Measurements from ENCODE around the gene C16orf78. TPM values are rescaled to one million over a fixed set of nuclear protein-coding genes. Genes with fewer than 3 reads are reported as not detected.

The C16orf78 gene
- total and polyA plus RNA-seq, 11 donors = not detected

DNA sequence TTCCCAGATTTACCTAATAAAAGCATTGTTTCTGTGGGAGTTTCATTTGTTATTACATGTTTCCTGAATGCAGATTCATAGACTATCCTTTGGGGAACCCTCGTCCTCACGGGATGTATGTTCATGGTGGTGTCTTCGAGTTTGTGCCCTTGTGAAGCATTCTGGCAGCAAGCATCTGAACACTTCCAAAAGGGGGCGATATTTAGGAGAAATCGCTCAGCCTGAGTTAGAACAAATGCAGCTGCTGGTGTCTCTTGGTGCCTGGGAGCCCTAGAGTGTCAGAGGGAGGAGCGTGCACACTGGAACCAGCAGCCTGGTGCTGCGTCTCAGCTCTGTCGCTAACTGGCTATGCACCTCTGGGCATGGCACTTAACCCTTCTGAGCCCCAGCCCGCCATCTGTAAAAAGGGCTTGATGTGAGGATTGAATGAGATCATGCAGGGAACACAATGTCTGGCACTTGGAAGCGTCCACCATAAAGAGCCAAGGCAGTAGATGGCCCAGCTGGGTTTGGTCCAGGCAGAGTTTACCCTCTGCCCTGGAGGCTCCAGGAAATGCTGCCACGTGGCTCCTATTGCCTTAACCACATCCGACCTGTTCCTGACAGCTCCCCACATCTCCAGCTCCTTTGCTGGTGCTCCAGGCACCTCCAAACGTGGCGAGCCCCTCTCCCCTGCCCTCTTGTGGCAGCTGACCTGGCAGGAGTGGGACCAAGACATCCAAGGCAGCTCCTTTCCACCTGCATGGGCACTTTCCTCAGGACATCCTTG, 25.0 kb upstream of the C16orf78 start:
- Histone ChIP-seq H3K4me3 (no peak overlapping the region), H3K27me3 (peaks cover 0 to 32% (median 13%) of the 10 kb centered on the region in 9 donors), H3K4me1 (no peaks in the 10 kb centered on the region), H3K9me3 (no peaks in the 10 kb centered on the region), H3K27ac (no peak overlapping the region), H3K36me3 (no peaks in the 10 kb centered on the region)
- ATAC-seq (no peak), DNase-seq (no peak)
- TF ChIP-seq POLR2A (IDR thresholded peaks at IDR 0.05) (no peak), CTCF (IDR thresholded peaks at IDR 0.05) (peak in 1 of 12 donors; percentile 5)
- intact Hi-C loops (cut with DNase I) = loop anchor here in 4 of 10 donors (5.0 to 10.0 kb wide), 4 partner anchors 434 to 444 kb away; no protein-coding TSS in a partner anchor
- 43 to 53% (median 47%) methylated on average over 9 to 14 of the region's 14 CpGs for WGBS, 4 donors

- no peaks in the 10 kb centered on the region for H3K9me3 ChIP-seq
- H3K27me3 ChIP-seq = peaks cover 0 to 32% (median 13%) of the 10 kb centered on the region in 9 donors
- H3K4me3 ChIP-seq = no peak overlapping the region
- H3K36me3 ChIP-seq = no peaks in the 10 kb centered on the region
- H3K4me1 ChIP-seq = no peaks in the 10 kb centered on the region
- no peak overlapping the region for H3K27ac ChIP-seq
- TF ChIP-seq CTCF (IDR thresholded peaks at IDR 0.05) (no peak), POLR2A (IDR thresholded peaks at IDR 0.05) (no peak)
- no peak for ATAC-seq
- no peak for DNase-seq
- intact Hi-C loops (cut with DNase I) = loop anchor here (1.0 to 10.0 kb wide), 9 partner anchors 435 to 663 kb away; no protein-coding TSS in a partner anchor
- WGBS, 4 donors = 61 to 70% (median 68%) methylated on average over 20 of the region's 20 CpGs
Observed at GRCh38 chr16:49349446-49350168, 24.0 kb upstream of the C16orf78 start.

- ATAC-seq (peak in 3 of 4 donors; percentile 61 to 73 (median 62)), DNase-seq (peak; percentile 41 to 78 (median 57))
- no peaks in the 10 kb centered on the region for H3K36me3 ChIP-seq
- peaks cover 0 to under 1% (median 0%) of the 10 kb centered on the region in 12 donors for H3K4me1 ChIP-seq
- intact Hi-C loops (cut with DNase I) = loop anchor here (1.0 to 10.0 kb wide), 6 partner anchors 438 to 664 kb away; no protein-coding TSS in a partner anchor
- WGBS, 4 donors = 32 to 37% (median 35%) methylated on average over 25 of the region's 25 CpGs
- no peaks in the 10 kb centered on the region for H3K9me3 ChIP-seq
- H3K27ac ChIP-seq = no peak overlapping the region
- peaks cover 0 to 32% (median 13%) of the 10 kb centered on the region in 9 donors for H3K27me3 ChIP-seq
- no peak overlapping the region for H3K4me3 ChIP-seq
- TF ChIP-seq POLR2A (IDR thresholded peaks at IDR 0.05) = no peak
- peak; percentile 68 to 89 (median 82) for TF ChIP-seq CTCF (IDR thresholded peaks at IDR 0.05)
Observed at GRCh38 chr16:49350265-49351095, 23.1 kb upstream of the C16orf78 start.

All from heart left ventricle (tissue), 16 donors.